Neuronal stem cell (in vitro differentiated cells): ENCODE measurements around the gene TMEM165.

Experiments used
- DNase-seq: peaks from one replicate; pipeline ENCODE4 v3.0.0-alpha.2; 2013; ENCODE audit warnings: low spot score
- H2AFZ ChIP-seq: one replicate; pipeline ENCODE4 v1.6.1; 2013; ENCODE audit warnings: mild to moderate bottlenecking, low read length, inconsistent platforms
- H2AK5ac ChIP-seq: 2 replicates; pipeline ENCODE4 v1.6.1; 2013; ENCODE audit warnings: low read depth, mild to moderate bottlenecking, inconsistent platforms, low read length, moderate library complexity, mixed read lengths
- H2BK120ac ChIP-seq: 2 replicates; pipeline ENCODE4 v1.6.1; 2013; ENCODE audit warnings: low read depth, mild to moderate bottlenecking, inconsistent platforms, low read length, moderate library complexity, mixed read lengths
- H2BK12ac ChIP-seq: one replicate; pipeline ENCODE4 v1.6.1; 2013; ENCODE audit warnings: low read length, inconsistent platforms
- H2BK15ac ChIP-seq: 2 replicates; pipeline ENCODE4 v1.6.1; 2013; ENCODE audit warnings: mild to moderate bottlenecking, low read length, inconsistent platforms, mixed read lengths
- H2BK5ac ChIP-seq: one replicate; pipeline ENCODE4 v1.6.1; 2013; ENCODE audit warnings: inconsistent platforms, mild to moderate bottlenecking, low read length, moderate library complexity
- H3K14ac ChIP-seq: one replicate; pipeline ENCODE4 v1.6.1; 2013; ENCODE audit warnings: low read length, inconsistent platforms
- H3K18ac ChIP-seq: 2 replicates; pipeline ENCODE4 v1.6.1; 2013; ENCODE audit warnings: low read length, inconsistent platforms
- H3K23ac ChIP-seq: 2 replicates; pipeline ENCODE4 v1.6.1; 2013; ENCODE audit warnings: low read depth, mild to moderate bottlenecking, mixed read lengths, low read length, inconsistent platforms; ENCODE audit not compliant: poor library complexity
- H3K27ac ChIP-seq: replicated peaks from 3 replicates; pipeline ENCODE4 v1.5.1; 2013; ENCODE audit warnings: low read length, inconsistent platforms
- H3K27me3 ChIP-seq, 3 experiments: 2 replicates each; pipeline ENCODE4 v1.6.1; 2013; ENCODE audit warnings: low read length in 3 of 3, mild to moderate bottlenecking in 2 of 3, inconsistent platforms in 1 of 3, low read depth in 1 of 3, mixed read lengths in 1 of 3, moderate library complexity in 1 of 3; ENCODE audit not compliant: control insufficient read depth in 3 of 3, insufficient read depth in 3 of 3
- H3K36me3 ChIP-seq, 2 donors: replicated peaks in 1 of 2; 2 replicates each; pipeline ENCODE4 v1.6.1; 2013; ENCODE audit warnings: low read length in 2 of 2; ENCODE audit not compliant: control insufficient read depth in 2 of 2, insufficient read depth in 2 of 2
- H3K4ac ChIP-seq: 2 replicates; pipeline ENCODE4 v1.6.1; 2013; ENCODE audit warnings: inconsistent platforms, mild to moderate bottlenecking, low read length, moderate library complexity
- H3K4me1 ChIP-seq, 2 donors: 1 replicate in 1 of 2; 2 replicates in 1 of 2; pipeline ENCODE4 v1.6.1; 2013; ENCODE audit warnings: low read length in 2 of 2, low read depth in 1 of 2; ENCODE audit not compliant: control insufficient read depth in 2 of 2, insufficient read depth in 1 of 2
- H3K4me2 ChIP-seq: one replicate; pipeline ENCODE4 v1.6.1; 2013; ENCODE audit warnings: mild to moderate bottlenecking, low read length, inconsistent platforms; ENCODE audit not compliant: insufficient read depth, poor library complexity, severe bottlenecking
- H3K4me3 ChIP-seq, 2 donors: 2 replicates each; pipeline ENCODE4 v1.5.1; 2013; ENCODE audit warnings: low read length in 2 of 2, mild to moderate bottlenecking in 2 of 2, inconsistent platforms in 1 of 2, moderate library complexity in 1 of 2
- H3K79me1 ChIP-seq: one replicate; pipeline ENCODE4 v1.6.1; 2013; ENCODE audit warnings: low read depth, mild to moderate bottlenecking, inconsistent platforms, low read length, moderate library complexity
- H3K9ac ChIP-seq: one replicate; pipeline ENCODE4 v1.6.1; 2013; ENCODE audit warnings: mild to moderate bottlenecking, low read depth, low read length, inconsistent platforms; ENCODE audit not compliant: poor library complexity
- H3K9me3 ChIP-seq, 2 donors: replicated peaks in 1 of 2; 2 replicates each; pipeline versions ENCODE3 to v1.6.1; 2013; ENCODE audit warnings: low read length in 2 of 2, mild to moderate bottlenecking in 2 of 2, inconsistent platforms in 1 of 2, low read depth in 1 of 2, mixed read lengths in 1 of 2, moderate library complexity in 1 of 2; ENCODE audit not compliant: control insufficient read depth in 2 of 2, insufficient read depth in 1 of 2
- H4K8ac ChIP-seq: one replicate; pipeline ENCODE4 v1.6.1; 2013; ENCODE audit warnings: low read depth, mild to moderate bottlenecking, inconsistent platforms, low read length, moderate library complexity
- H4K91ac ChIP-seq: one replicate; pipeline ENCODE4 v1.6.1; 2013; ENCODE audit warnings: low read length, low read depth, mild to moderate bottlenecking, inconsistent platforms; ENCODE audit not compliant: poor library complexity
- WGBS, 2 donors: extraction: QIAGEN DNeasy Blood & Tissue Kit; methylation state at CpG; one replicate each; pipeline ENCODE4 v1.1.7; 2013; ENCODE audit warnings: missing lambda C conversion rate in 2 of 2, mixed read lengths in 1 of 2; ENCODE audit not compliant: insufficient read length in 2 of 2, insufficient replicate concordance in 1 of 2; ENCODE audit errors: extremely low coverage in 2 of 2; 5-methylcytosine and 5-hydroxymethylcytosine counted together

Gene TMEM165

DNA sequence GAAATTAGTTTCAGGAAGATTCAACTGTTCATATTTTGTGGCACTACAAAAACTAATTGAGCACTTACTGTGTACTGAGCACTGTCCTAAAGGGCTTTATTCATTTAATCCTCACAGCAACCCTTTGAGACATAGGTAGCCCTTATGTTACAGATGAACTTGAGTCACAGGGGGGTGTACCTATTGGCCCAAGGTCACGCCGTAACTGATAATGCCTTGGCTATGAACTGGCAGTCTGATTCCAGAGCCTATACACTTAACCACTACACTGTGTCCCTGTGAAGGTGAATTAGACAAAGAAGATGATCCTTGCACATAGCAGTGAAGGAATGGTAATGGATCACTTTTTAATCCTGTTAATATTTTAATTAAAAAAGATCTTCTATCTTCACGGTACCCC lies 12.0 kb downstream of the TMEM165 start:
- H2BK120ac ChIP-seq = no peak overlapping the region
- H3K36me3 ChIP-seq = peaks cover 6 to 92% of the 10 kb centered on the region in 2 donors
- no peak overlapping the region for H3K4me3 ChIP-seq
- H2BK15ac ChIP-seq = no peak overlapping the region
- no peak overlapping the region for H2BK12ac ChIP-seq
- H3K27ac ChIP-seq = no peak overlapping the region
- no peak overlapping the region for H4K91ac ChIP-seq
- peaks cover 2% of the 10 kb centered on the region for H3K79me1 ChIP-seq
- H2BK5ac ChIP-seq = no peak overlapping the region
- no peaks in the 10 kb centered on the region for H3K27me3 ChIP-seq
- no peak overlapping the region for H3K4ac ChIP-seq
- H3K23ac ChIP-seq = no peak overlapping the region
- no peak overlapping the region for H3K4me2 ChIP-seq
- WGBS, 2 donors = no CpG with 5 or more reads among the region's 3 CpGs
- H3K9ac ChIP-seq = no peak overlapping the region
- no peak overlapping the region for H3K18ac ChIP-seq
- H4K8ac ChIP-seq = no peak overlapping the region
- no peak for DNase-seq
- H3K14ac ChIP-seq = no peak overlapping the region
- no peaks in the 10 kb centered on the region for H3K4me1 ChIP-seq
- H3K9me3 ChIP-seq = peaks cover 0 to 2% of the 10 kb centered on the region in 2 donors
- no peak overlapping the region for H2AFZ ChIP-seq
- H2AK5ac ChIP-seq = no peak overlapping the region

DNA sequence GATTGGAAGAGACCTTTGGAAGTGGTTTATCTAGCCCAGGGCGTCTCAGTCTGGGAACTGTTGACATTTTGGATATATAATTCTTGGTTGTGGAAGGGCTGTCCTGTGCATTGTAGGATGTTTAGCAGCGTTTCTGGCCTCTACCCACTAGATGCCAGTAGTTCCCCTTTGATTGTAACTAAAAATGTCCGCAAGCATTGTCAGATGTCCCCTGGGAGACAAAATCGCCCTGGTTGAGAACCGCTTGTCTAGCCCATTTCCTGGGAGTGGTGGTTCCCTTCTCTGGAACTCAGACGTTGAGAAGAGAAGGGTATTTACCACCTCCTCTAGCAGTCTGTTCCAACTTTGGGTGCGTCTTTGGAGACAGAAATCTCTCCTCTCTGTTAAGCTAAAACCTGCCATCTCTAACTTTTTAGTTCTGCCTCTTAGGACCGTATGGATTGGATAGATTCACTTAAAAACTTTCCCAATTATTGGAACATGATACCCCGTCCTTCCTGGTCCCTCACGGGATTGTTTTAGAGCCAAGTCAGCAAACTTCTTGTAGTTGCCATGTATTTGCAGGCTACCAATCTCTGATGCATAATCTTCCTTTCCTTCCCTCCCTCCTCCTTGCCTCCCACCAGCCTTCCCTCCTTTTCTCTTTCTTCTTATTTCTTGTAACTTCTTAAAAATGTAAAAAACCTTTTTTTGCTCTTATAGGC lies 13.9 kb downstream of the TMEM165 start:
- no CpG with 5 or more reads among the region's 10 CpGs for WGBS, 2 donors

DNA sequence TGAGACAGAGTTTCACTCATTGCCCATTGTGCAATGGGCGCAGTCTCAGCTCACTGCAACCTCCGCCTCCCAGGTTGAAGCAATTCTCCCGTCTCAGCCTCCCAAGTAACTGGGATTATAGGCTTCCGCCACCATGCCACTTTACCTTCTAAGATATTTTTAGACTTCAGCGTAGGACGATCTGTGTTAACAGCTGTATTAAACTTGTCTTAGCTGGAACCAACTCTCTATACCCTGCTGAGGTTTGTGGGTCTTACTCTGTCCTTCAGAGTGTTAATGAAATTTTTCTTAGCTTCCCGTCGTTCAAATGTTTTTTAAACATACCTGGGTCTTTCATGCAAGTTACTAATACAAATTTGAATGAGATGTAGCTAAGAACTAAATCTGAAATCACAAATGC lies 14.7 kb downstream of the TMEM165 start:
- H3K4me1 ChIP-seq = no peaks in the 10 kb centered on the region
- no peak overlapping the region for H3K18ac ChIP-seq
- H3K27me3 ChIP-seq = no peaks in the 10 kb centered on the region
- H3K9ac ChIP-seq = no peak overlapping the region
- no peak for DNase-seq
- no peak overlapping the region for H3K23ac ChIP-seq
- no peak overlapping the region for H2AK5ac ChIP-seq
- H2BK5ac ChIP-seq = no peak overlapping the region
- no peak overlapping the region for H2AFZ ChIP-seq
- H4K8ac ChIP-seq = no peak overlapping the region
- H3K27ac ChIP-seq = no peak overlapping the region
- H3K4ac ChIP-seq = no peak overlapping the region
- H3K14ac ChIP-seq = no peak overlapping the region
- no peak overlapping the region for H4K91ac ChIP-seq
- H2BK12ac ChIP-seq = no peak overlapping the region
- no peak overlapping the region for H3K4me3 ChIP-seq
- H3K4me2 ChIP-seq = no peak overlapping the region
- H3K79me1 ChIP-seq = no peaks in the 10 kb centered on the region
- H3K9me3 ChIP-seq = peaks cover 0 to 2% of the 10 kb centered on the region in 2 donors
- no CpG with 5 or more reads among the region's 8 CpGs for WGBS, 2 donors
- H3K36me3 ChIP-seq = peaks cover 7 to 92% of the 10 kb centered on the region in 2 donors
- H2BK15ac ChIP-seq = no peak overlapping the region
- H2BK120ac ChIP-seq = no peak overlapping the region

More for the DNA sequence above, 13.9 kb downstream of the TMEM165 start:
- H4K91ac ChIP-seq = no peak overlapping the region
- H3K9ac ChIP-seq = no peak overlapping the region
- DNase-seq = no peak
- no peak overlapping the region for H2BK12ac ChIP-seq
- no peak overlapping the region for H2BK120ac ChIP-seq
- no peaks in the 10 kb centered on the region for H3K27me3 ChIP-seq
- no peak overlapping the region for H2BK15ac ChIP-seq
- no peak overlapping the region for H3K14ac ChIP-seq
- no peak overlapping the region for H4K8ac ChIP-seq
- H3K36me3 ChIP-seq = peaks cover 4 to 92% of the 10 kb centered on the region in 2 donors
- H3K4me1 ChIP-seq = no peaks in the 10 kb centered on the region
- H3K27ac ChIP-seq = no peak overlapping the region
- no peak overlapping the region for H3K23ac ChIP-seq
- H3K79me1 ChIP-seq = no peaks in the 10 kb centered on the region
- no peak overlapping the region for H3K4me2 ChIP-seq
- no peak overlapping the region for H2AK5ac ChIP-seq
- no peak overlapping the region for H3K18ac ChIP-seq
- no peak overlapping the region for H3K4me3 ChIP-seq
- H2BK5ac ChIP-seq = no peak overlapping the region
- H2AFZ ChIP-seq = no peak overlapping the region
- peaks cover 0 to 2% of the 10 kb centered on the region in 2 donors for H3K9me3 ChIP-seq
- H3K4ac ChIP-seq = no peak overlapping the region

DNA sequence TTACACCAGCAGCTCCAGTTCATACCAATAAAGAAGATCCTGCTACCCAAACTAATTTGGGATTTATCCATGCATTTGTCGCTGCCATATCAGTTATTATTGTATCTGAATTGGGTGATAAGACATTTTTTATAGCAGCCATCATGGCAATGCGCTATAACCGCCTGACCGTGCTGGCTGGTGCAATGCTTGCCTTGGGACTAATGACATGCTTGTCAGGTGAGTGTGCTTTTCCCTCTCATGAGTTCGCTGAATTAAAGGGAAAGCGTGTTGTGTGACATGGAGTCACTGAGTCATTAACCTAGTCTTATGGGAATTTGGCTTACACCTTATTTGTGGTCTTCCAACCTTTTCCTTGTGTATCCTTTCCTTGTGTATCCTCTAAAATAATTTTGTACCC lies 15.9 kb downstream of the TMEM165 start:
- H4K8ac ChIP-seq = no peak overlapping the region
- no peaks in the 10 kb centered on the region for H3K4me1 ChIP-seq
- H2BK120ac ChIP-seq = no peak overlapping the region
- H4K91ac ChIP-seq = no peak overlapping the region
- no peak overlapping the region for H3K9ac ChIP-seq
- no peak overlapping the region for H2AFZ ChIP-seq
- peaks cover 0 to 2% of the 10 kb centered on the region in 2 donors for H3K9me3 ChIP-seq
- no peak overlapping the region for H3K4me3 ChIP-seq
- H2BK5ac ChIP-seq = no peak overlapping the region
- no peaks in the 10 kb centered on the region for H3K79me1 ChIP-seq
- no peak overlapping the region for H3K23ac ChIP-seq
- no peak for DNase-seq
- peaks cover 10 to 92% of the 10 kb centered on the region in 2 donors for H3K36me3 ChIP-seq
- no peaks in the 10 kb centered on the region for H3K27me3 ChIP-seq
- no peak overlapping the region for H3K4ac ChIP-seq
- no peak overlapping the region for H2BK12ac ChIP-seq
- H3K14ac ChIP-seq = no peak overlapping the region
- H2BK15ac ChIP-seq = no peak overlapping the region
- WGBS, 2 donors = no CpG with 5 or more reads among the region's 6 CpGs
- no peak overlapping the region for H2AK5ac ChIP-seq
- no peak overlapping the region for H3K4me2 ChIP-seq
- no peak overlapping the region for H3K27ac ChIP-seq
- H3K18ac ChIP-seq = no peak overlapping the region
